ENCODE measurements around the gene DDC. TPM values are rescaled to one million over a fixed set of nuclear protein-coding genes. Genes with fewer than 3 reads are reported as not detected.
"Not testable (repeated sequence)": the region's sequence is repeated elsewhere in the genome, so short reads cannot be mapped to it uniquely, and the experiment has no call there.

The DDC gene
- total and polyA plus RNA-seq, 2 donors (not counting 1 experiment from before 2014, with no cell fraction given): not detected

GRCh38 chr7:50580666-50581065 is 15.5 kb upstream of the DDC start:
- H3K27ac ChIP-seq (ENCODE audit: low read length in 2 of 2); H3K79me2 ChIP-seq (ENCODE audit: control insufficient read depth, insufficient read depth, low read length); H3K4me3 ChIP-seq (ENCODE audit: control extremely low read depth in 1 of 5, extremely low read depth in 1 of 5, insufficient read depth in 1 of 5, low read depth in 2 of 5, low read length in 4 of 5); H3K9me3 Mint-ChIP-seq (ENCODE audit: insufficient read depth); H3K27ac Mint-ChIP-seq; intact Hi-C loops (cut with micrococcal nuclease); H4K20me1 ChIP-seq (ENCODE audit: control insufficient read depth, insufficient read depth, low read length, poor library complexity, severe bottlenecking); ATAC-seq (ENCODE audit: low read depth); POLR2A ChIA-PET; CTCF ChIA-PET; DNase-seq; H2AFZ ChIP-seq (ENCODE audit: insufficient read depth, low read depth, low read length, poor library complexity, severe bottlenecking); H3K4me3 Mint-ChIP-seq; H3K36me3 ChIP-seq (replicated peaks in 1 of 2; ENCODE audit: control extremely low read depth in 1 of 2, control insufficient read depth in 1 of 2, extremely low read depth in 1 of 2, insufficient read depth in 2 of 2, low read length in 1 of 2); H3K27me3 ChIP-seq (replicated peaks in 1 of 4; ENCODE audit: control extremely low read depth in 1 of 4, control insufficient read depth in 3 of 4, insufficient read depth in 4 of 4, low read length in 3 of 4); H3K4me2 ChIP-seq (replicated peaks; ENCODE audit: low read depth, low read length, poor library complexity, severe bottlenecking); H3K4me1 ChIP-seq (ENCODE audit: control insufficient read depth in 2 of 2, insufficient read depth in 2 of 2, low read length in 2 of 2); H3K9ac ChIP-seq (ENCODE audit: low read length); H3K4me1 Mint-ChIP-seq: not testable (repeated sequence)
- WGBS (ENCODE audit: insufficient coverage): 100% methylated on average over 1 of the region's 2 CpGs
- H3K9me3 ChIP-seq (ENCODE audit: control extremely low read depth in 1 of 3, control insufficient read depth in 2 of 3, insufficient read depth in 1 of 3, low read length in 2 of 3): peaks cover 0 to 19% (median 13%) of the 10 kb centered on the region in 3 donors
- H3K27me3 Mint-ChIP-seq: peaks cover 20% of the 10 kb centered on the region

- Histone ChIP-seq H3K4me3 (ENCODE audit: control extremely low read depth in 1 of 5, extremely low read depth in 1 of 5, insufficient read depth in 1 of 5, low read depth in 2 of 5, low read length in 4 of 5) (no peak overlapping the region), H3K79me2 (ENCODE audit: control insufficient read depth, insufficient read depth, low read length) (no peaks in the 10 kb centered on the region), H3K36me3 (replicated peaks in 1 of 2; ENCODE audit: control extremely low read depth in 1 of 2, control insufficient read depth in 1 of 2, extremely low read depth in 1 of 2, insufficient read depth in 2 of 2, low read length in 1 of 2) (no peaks in the 10 kb centered on the region), H3K4me2 (replicated peaks; ENCODE audit: low read depth, low read length, poor library complexity, severe bottlenecking) (no peak overlapping the region), H3K9me3 (ENCODE audit: control extremely low read depth in 1 of 3, control insufficient read depth in 2 of 3, insufficient read depth in 1 of 3, low read length in 2 of 3) (peaks cover 0 to 19% (median 13%) of the 10 kb centered on the region in 3 donors), H2AFZ (ENCODE audit: insufficient read depth, low read depth, low read length, poor library complexity, severe bottlenecking) (no peak overlapping the region), H3K27me3 (replicated peaks in 1 of 4; ENCODE audit: control extremely low read depth in 1 of 4, control insufficient read depth in 3 of 4, insufficient read depth in 4 of 4, low read length in 3 of 4) (no peaks in the 10 kb centered on the region), H3K27ac (ENCODE audit: low read length in 2 of 2) (no peak overlapping the region), H3K9ac (ENCODE audit: low read length) (no peak overlapping the region), H4K20me1 (ENCODE audit: control insufficient read depth, insufficient read depth, low read length, poor library complexity, severe bottlenecking) (no peaks in the 10 kb centered on the region), H3K4me1 (ENCODE audit: control insufficient read depth in 2 of 2, insufficient read depth in 2 of 2, low read length in 2 of 2) (no peaks in the 10 kb centered on the region)
- H3K27ac Mint-ChIP-seq: no peak overlapping the region
- H3K9me3 Mint-ChIP-seq (ENCODE audit: insufficient read depth): peaks cover 7% of the 10 kb centered on the region
- POLR2A ChIA-PET: no interaction called here
- peaks cover 25% of the 10 kb centered on the region for H3K27me3 Mint-ChIP-seq
- no peak for TF ChIP-seq EZH2 (IDR thresholded peaks at IDR 0.05; ENCODE audit: borderline replicate concordance, insufficient read depth, low read depth, low read length, poor library complexity, severe bottlenecking)
- TF ChIP-seq, protein P1, sequence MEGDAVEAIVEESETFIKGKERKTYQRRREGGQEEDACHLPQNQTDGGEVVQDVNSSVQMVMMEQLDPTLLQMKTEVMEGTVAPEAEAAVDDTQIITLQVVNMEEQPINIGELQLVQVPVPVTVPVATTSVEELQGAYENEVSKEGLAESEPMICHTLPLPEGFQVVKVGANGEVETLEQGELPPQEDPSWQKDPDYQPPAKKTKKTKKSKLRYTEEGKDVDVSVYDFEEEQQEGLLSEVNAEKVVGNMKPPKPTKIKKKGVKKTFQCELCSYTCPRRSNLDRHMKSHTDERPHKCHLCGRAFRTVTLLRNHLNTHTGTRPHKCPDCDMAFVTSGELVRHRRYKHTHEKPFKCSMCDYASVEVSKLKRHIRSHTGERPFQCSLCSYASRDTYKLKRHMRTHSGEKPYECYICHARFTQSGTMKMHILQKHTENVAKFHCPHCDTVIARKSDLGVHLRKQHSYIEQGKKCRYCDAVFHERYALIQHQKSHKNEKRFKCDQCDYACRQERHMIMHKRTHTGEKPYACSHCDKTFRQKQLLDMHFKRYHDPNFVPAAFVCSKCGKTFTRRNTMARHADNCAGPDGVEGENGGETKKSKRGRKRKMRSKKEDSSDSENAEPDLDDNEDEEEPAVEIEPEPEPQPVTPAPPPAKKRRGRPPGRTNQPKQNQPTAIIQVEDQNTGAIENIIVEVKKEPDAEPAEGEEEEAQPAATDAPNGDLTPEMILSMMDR (IDR thresholded peaks at IDR 0.05): no peak
- CTCF ChIA-PET: no interaction called here
- no peak overlapping the region for H3K4me3 Mint-ChIP-seq
- ATAC-seq (ENCODE audit: low read depth) (no peak), DNase-seq (no peak)
- no peaks in the 10 kb centered on the region for H3K4me1 Mint-ChIP-seq
- intact Hi-C loops (cut with micrococcal nuclease): no loop called here
- 100% methylated on average over 1 of the region's 5 CpGs for WGBS (ENCODE audit: insufficient coverage)
Measured at GRCh38 chr7:50580057-50580456, 14.9 kb upstream of the DDC start.

DNA sequence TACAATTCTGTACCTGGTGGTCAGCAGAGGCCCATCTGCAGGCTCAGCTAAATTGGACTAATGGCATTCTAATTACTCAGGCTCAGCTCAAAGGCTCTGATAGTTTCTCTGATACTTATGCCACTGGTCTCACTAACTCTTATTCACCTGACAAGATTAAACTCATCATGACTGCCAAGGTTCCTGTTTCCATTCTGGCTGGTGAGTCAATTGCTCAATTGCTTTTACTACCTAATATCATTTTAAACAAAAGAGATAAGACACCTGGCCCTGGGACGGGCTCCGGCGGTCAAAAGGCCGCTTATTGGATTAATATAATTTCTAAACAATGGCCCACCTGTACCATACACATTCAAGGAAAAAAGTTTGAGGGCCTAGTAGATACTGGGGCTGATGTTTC is 12.9 kb upstream of the DDC start:
- H2AFZ ChIP-seq (ENCODE audit: insufficient read depth, low read depth, low read length, poor library complexity, severe bottlenecking); H3K9me3 Mint-ChIP-seq (ENCODE audit: insufficient read depth); H3K4me2 ChIP-seq (replicated peaks; ENCODE audit: low read depth, low read length, poor library complexity, severe bottlenecking); H3K4me1 Mint-ChIP-seq; DNase-seq; H3K9ac ChIP-seq (ENCODE audit: low read length); intact Hi-C loops (cut with micrococcal nuclease); H4K20me1 ChIP-seq (ENCODE audit: control insufficient read depth, insufficient read depth, low read length, poor library complexity, severe bottlenecking); H3K36me3 ChIP-seq (replicated peaks in 1 of 2; ENCODE audit: control extremely low read depth in 1 of 2, control insufficient read depth in 1 of 2, extremely low read depth in 1 of 2, insufficient read depth in 2 of 2, low read length in 1 of 2); H3K27ac ChIP-seq (ENCODE audit: low read length in 2 of 2); H3K27ac Mint-ChIP-seq; H3K79me2 ChIP-seq (ENCODE audit: control insufficient read depth, insufficient read depth, low read length); H3K4me1 ChIP-seq (ENCODE audit: control insufficient read depth in 2 of 2, insufficient read depth in 2 of 2, low read length in 2 of 2); CTCF ChIA-PET; H3K4me3 Mint-ChIP-seq; H3K27me3 ChIP-seq (replicated peaks in 1 of 4; ENCODE audit: control extremely low read depth in 1 of 4, control insufficient read depth in 3 of 4, insufficient read depth in 4 of 4, low read length in 3 of 4); H3K4me3 ChIP-seq (ENCODE audit: control extremely low read depth in 1 of 5, extremely low read depth in 1 of 5, insufficient read depth in 1 of 5, low read depth in 2 of 5, low read length in 4 of 5); POLR2A ChIA-PET; ATAC-seq (ENCODE audit: low read depth); H3K9me3 ChIP-seq (ENCODE audit: control extremely low read depth in 1 of 3, control insufficient read depth in 2 of 3, insufficient read depth in 1 of 3, low read length in 2 of 3): not testable (repeated sequence)
- peaks cover 25% of the 10 kb centered on the region for H3K27me3 Mint-ChIP-seq
- no CpG with 5 or more reads among the region's 4 CpGs for WGBS (ENCODE audit: insufficient coverage)
